K562 (cell line): ENCODE measurements around the gene PFN3. TPM values are rescaled to one million over a fixed set of nuclear protein-coding genes. Genes with fewer than 3 reads are reported as not detected.

Source experiments
- ATAC-seq: fragments of 200-7000 bp; cut with Tn5 transposase; 3 replicates; pipeline ENCODE4 v1.9.1; 2020; ENCODE audit warnings: moderate library complexity
- BruUV-seq: library from RNA; stranded (reverse); fragments of 400-500 nt; replicated peaks from 2 replicates; lab custom pipeline; 2021; lab: Mats Ljungman, UMichigan
- CTCF ChIA-PET: fragments of 300-600 bp; formaldehyde crosslinking; extraction: SDS; loops from one replicate; lab custom pipeline; 2021; ENCODE audit warnings: low intra/inter-chr PET ratio; lab: Yijun Ruan, JAX
- POLR2A ChIA-PET: fragments of 300-600, 350-650 bp; sonication (Branson Sonifier 250); formaldehyde crosslinking; extraction: SDS; loops from one replicate; lab custom pipeline; 2021; ENCODE audit warnings: antibody characterized with exemption, inconsistent platforms; lab: Yijun Ruan, JAX
- DNase-seq, 4 experiments: peaks; one replicate each; pipeline versions ENCODE4 v3.0.0 to v3.0.0-alpha.2; 2011 to 2018; ENCODE audit warnings: low spot score in 3 of 4, mixed read lengths in 3 of 4; ENCODE audit errors: extremely low read depth in 1 of 4
- FAIRE-seq: peaks from 2 replicates; lab custom pipeline; 2011; peaks lifted over from hg19 to GRCh38; lab: Jason Lieb, UNC
- H2AFZ ChIP-seq: 2 replicates; pipeline ENCODE4 v1.6.0; 2011; ENCODE audit warnings: low read depth, low read length, control low read depth, inconsistent platforms
- H3K27ac ChIP-seq: fragments of 200-600 bp; 3 replicates; pipeline ENCODE4 v1.8.0; 2011; ENCODE audit warnings: low read depth, mild to moderate bottlenecking, control low read depth, inconsistent platforms, low read length, moderate library complexity, mixed read lengths; ENCODE audit errors: extremely low read depth
- H3K27me3 ChIP-seq, 2 experiments: fragments of 300-600 bp in 1 of 2; 2 replicates in 1 of 2; 3 replicates in 1 of 2; pipeline versions ENCODE4 v1.6.0 to v1.8.0; 2011; ENCODE audit warnings: inconsistent platforms in 2 of 2, low read length in 2 of 2, mild to moderate bottlenecking in 1 of 2, mixed read lengths in 1 of 2, moderate library complexity in 1 of 2; ENCODE audit not compliant: control insufficient read depth in 2 of 2, insufficient read depth in 2 of 2
- H3K36me3 ChIP-seq: fragments of 300-600 bp; 3 replicates; pipeline ENCODE4 v1.8.0; 2011; ENCODE audit warnings: mild to moderate bottlenecking, low read length, inconsistent platforms; ENCODE audit not compliant: control insufficient read depth, insufficient read depth
- H3K4me1 ChIP-seq, 2 experiments: fragments of 200-600 bp in 1 of 2; replicated peaks in 1 of 2; 2 replicates in 1 of 2; 3 replicates in 1 of 2; pipeline versions ENCODE4 v1.5.1 to v1.8.0; 2011; ENCODE audit warnings: inconsistent platforms in 2 of 2, low read length in 2 of 2, mild to moderate bottlenecking in 1 of 2, mixed read lengths in 1 of 2, moderate library complexity in 1 of 2; ENCODE audit not compliant: control insufficient read depth in 2 of 2, insufficient read depth in 2 of 2
- H3K4me2 ChIP-seq: 2 replicates; pipeline ENCODE4 v1.6.1; 2011; ENCODE audit warnings: low read length, control low read depth, inconsistent platforms, mixed read lengths; ENCODE audit not compliant: insufficient read depth
- H3K4me3 ChIP-seq: fragments of 200-600 bp; sonication (generic), shearing (Covaris generic); 2 replicates; pipeline ENCODE4 v1.5.1; 2016; ENCODE audit warnings: control low read depth, inconsistent platforms
- H3K79me2 ChIP-seq: fragments of 200-600 bp; 3 replicates; pipeline ENCODE4 v1.8.0; 2011; ENCODE audit warnings: low read length, inconsistent platforms; ENCODE audit not compliant: control insufficient read depth, insufficient read depth
- H3K9ac ChIP-seq, 2 experiments: 2 replicates each; pipeline versions ENCODE4 v1.6.0 to v1.6.1; 2011; ENCODE audit warnings: low read depth in 2 of 2, low read length in 2 of 2, control low read depth in 1 of 2, inconsistent platforms in 1 of 2, mild to moderate bottlenecking in 1 of 2, mixed read lengths in 1 of 2; ENCODE audit not compliant: insufficient read depth in 1 of 2
- H3K9me1 ChIP-seq: one replicate; pipeline ENCODE4 v1.6.0; 2011; ENCODE audit warnings: inconsistent platforms, mild to moderate bottlenecking, low read length, moderate library complexity; ENCODE audit not compliant: control insufficient read depth, insufficient read depth
- H3K9me3 ChIP-seq: replicated peaks from 2 replicates; pipeline ENCODE4 v1.5.1; 2011; ENCODE audit warnings: low read depth, low read length, inconsistent platforms; ENCODE audit not compliant: control insufficient read depth, insufficient read depth
- H4K20me1 ChIP-seq: replicated peaks from 2 replicates; pipeline ENCODE4 v1.6.1; 2011; ENCODE audit warnings: low read length, inconsistent platforms, mixed read lengths; ENCODE audit not compliant: control insufficient read depth, insufficient read depth
- CCAR2 ChIP-seq: fragments of 200-400 bp; formaldehyde crosslinking; IDR thresholded peaks from 2 replicates; pipeline ENCODE4 v1.6.1; 2017; ENCODE audit warnings: mild to moderate bottlenecking, low read depth, low read length
- CXXC5 ChIP-seq: fragments of 250-450 bp; sonication (Bioruptor Pico); IDR thresholded peaks from 2 replicates; pipeline ENCODE4 v1.8.0; 2022; ENCODE audit warnings: inconsistent platforms, mild to moderate bottlenecking, moderate library complexity
- FOXK1 ChIP-seq: sonication (generic); formaldehyde crosslinking; IDR thresholded peaks from 2 replicates; pipeline ENCODE4 v1.8.0; 2022; ENCODE audit warnings: missing genetic modification reagents, mild to moderate bottlenecking, borderline replicate concordance
- GTF2E2 ChIP-seq: fragments of 200-800 bp; sonication (Bioruptor generic); IDR thresholded peaks from 2 replicates; pipeline ENCODE4 v1.6.1; 2016; ENCODE audit warnings: missing genetic modification characterization, missing compliant biosample characterization
- HOXB6 ChIP-seq: fragments of 250-450 bp; sonication (Bioruptor Pico); IDR thresholded peaks from 2 replicates; pipeline ENCODE4 v1.5.1; 2022; ENCODE audit warnings: mild to moderate bottlenecking, borderline replicate concordance
- KDM2B ChIP-seq: fragments of 250-450 bp; sonication (Bioruptor Pico); IDR thresholded peaks from 2 replicates; pipeline ENCODE4 v1.8.0; 2021; ENCODE audit warnings: mild to moderate bottlenecking, moderate library complexity
- RAD21 ChIP-seq, 2 experiments: fragments of 250-450 bp in 1 of 2; fragments of 450-650 bp in 1 of 2; sonication (Bioruptor Pico) in 1 of 2; formaldehyde crosslinking in 1 of 2; IDR thresholded peaks in 1 of 2; conservative IDR thresholded peaks in 1 of 2; 2 replicates each; pipeline versions ENCODE4 v1.4.0 to v1.8.0; 2020 to 2022; ENCODE audit warnings: mild to moderate bottlenecking in 2 of 2, moderate library complexity in 1 of 2
- ZNF263 ChIP-seq: sonication (generic); formaldehyde crosslinking; IDR thresholded peaks from 2 replicates; pipeline ENCODE4 v1.8.0; 2022; ENCODE audit warnings: mild to moderate bottlenecking, missing genetic modification reagents, borderline replicate concordance
- WGBS: fragments of 100-300 bp; shearing (Covaris generic); methylation state at CpG from one replicate; pipeline ENCODE4 v1.1.6; 2016; ENCODE audit warnings: low coverage, mixed read lengths; ENCODE audit not compliant: insufficient coverage; ENCODE audit errors: missing lambda C conversion rate; 5-methylcytosine and 5-hydroxymethylcytosine counted together
- in situ Hi-C: fragments of 300-500 bp; cut with MboI; formaldehyde crosslinking; loops from 4 replicates; pipeline ENCODE4 v1.15.0; 2018; ENCODE audit warnings: inconsistent platforms, mixed read lengths
- intact Hi-C: fragments of 100-400 bp; cut with micrococcal nuclease; formaldehyde crosslinking; loops from 2 replicates; pipeline ENCODE4 v1.14.2; 2022
- polyA plus RNA-seq, 8 experiments: library from polyadenylated mRNA; depleted of rRNA in 4 of 8; stranded (reverse) in 5 of 8; unstranded in 3 of 8; fragments of >200 nt; fragmentation: Nextera tagmentation in 2 of 8; fragmentation: Illumina TruSeq in 1 of 8; extraction: Ambion mirVana in 2 of 8; extraction: Trizol in 1 of 8; gene quantifications; 2 replicates each; pipeline versions ENCODE4 v1.2.1 to v1.2.3, GENCODE V29; 2011 to 2014; ENCODE audit warnings: inconsistent platforms in 1 of 8, missing spikeins in 1 of 8
- total RNA-seq, 7 experiments: library from RNA; depleted of rRNA in 6 of 7; stranded (reverse); fragments of >200 nt in 6 of 7; fragmentation: Illumina TruSeq in 2 of 7; extraction: Trizol in 2 of 7; gene quantifications; 2 replicates each; pipeline versions ENCODE4 v1.2.1 to v1.2.3, GENCODE V29; 2011 to 2021; ENCODE audit warnings: low replicate concordance in 1 of 7
- TF ChIP-seq, protein P1 (sequence below): fragments of 450-650 bp; IDR thresholded peaks from 2 replicates; pipeline ENCODE4 v1.6.1; 2018; ENCODE audit not compliant: partially characterized antibody

Gene PFN3
- total and polyA plus RNA-seq, 9 of the 15 experiments (the other 6 are each of a cell fraction or from before 2014, with no cell fraction given), result not detected

DNA sequence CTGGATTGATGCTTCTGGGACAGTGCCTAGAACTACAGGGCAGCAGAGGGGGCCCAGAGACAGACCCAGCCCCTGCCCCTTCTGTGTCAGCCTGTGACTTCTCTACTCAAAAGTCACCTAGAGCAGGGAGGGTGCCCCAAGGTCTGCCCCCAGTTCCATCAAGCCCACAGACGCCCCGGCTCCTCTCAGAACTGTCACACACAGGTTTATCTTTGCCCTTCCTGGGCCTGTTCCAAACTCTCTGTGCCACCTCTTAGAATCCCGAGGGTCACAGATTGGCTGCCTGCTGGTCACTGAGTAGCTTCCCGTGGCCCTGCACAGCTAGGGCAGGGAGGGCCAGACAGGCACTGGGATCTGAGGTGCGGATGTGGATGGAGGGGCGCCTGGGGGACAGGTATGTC is 41.0 kb downstream of the PFN3 start (continued):
- TF ChIP-seq KDM2B (CRISPR knock-in tag) (no peak), GTF2E2 (tag) (no peak), CCAR2 (no peak), RAD21 (CRISPR knock-in tag; conservative IDR thresholded peaks at IDR 0.05 in 1 of 2, IDR thresholded peaks at IDR 0.05 in 1 of 2) (no peak), CXXC5 (CRISPR knock-in tag) (no peak)

DNA sequence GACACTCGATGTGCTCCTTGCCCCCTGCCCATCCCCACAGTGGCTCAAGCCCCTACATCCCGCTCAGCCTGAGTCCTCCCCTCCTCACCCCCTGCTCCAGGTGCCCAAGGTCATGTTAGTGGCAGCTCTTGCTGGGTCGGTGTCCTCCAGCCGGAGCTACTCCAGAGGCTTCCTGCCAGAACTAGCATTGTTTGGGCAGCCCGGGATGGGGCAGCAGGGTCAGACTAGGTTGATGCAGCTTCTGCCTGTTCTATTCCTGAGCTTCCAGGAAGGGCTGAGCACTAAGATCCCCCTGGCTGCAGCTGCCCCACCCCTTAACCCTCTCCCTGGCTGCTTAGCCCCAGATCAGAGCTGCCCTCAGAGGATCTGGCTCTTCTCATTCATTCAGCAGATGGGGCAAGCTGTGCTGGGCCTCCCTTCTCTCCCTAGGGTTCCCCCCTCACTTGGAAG is 42.1 kb downstream of the PFN3 start:
- peak overlapping the region; percentile 16; the same call in 1 of the 2 replicates for H3K4me3 ChIP-seq
- ChIA-PET CTCF (no interaction called here), POLR2A (interaction anchor here (0.7 to 0.8 kb wide), 3 partner anchors 11 to 82 kb away, joined by 3 read pairs; no protein-coding TSS in a partner anchor)
- intact Hi-C loops, result no loop called here
- no peak for FAIRE-seq
- no peaks in the 10 kb centered on the region for H3K27me3 ChIP-seq
- peak overlapping the region; percentile 92; the same call in 1 of the 2 replicates for H2AFZ ChIP-seq
- 52% methylated on average over 3 of the region's 5 CpGs for WGBS
- no peak for ATAC-seq
- H3K9me3 ChIP-seq, result 0 out of 2 replicates have a peak, but pooled peaks cover 3% of the 10 kb centered on the region
- H3K4me2 ChIP-seq, result peak overlapping the region; percentile 29; the same call in 1 of the 2 replicates
- H4K20me1 ChIP-seq, result no peaks in the 10 kb centered on the region
- H3K9me1 ChIP-seq, result no peaks in the 10 kb centered on the region
- no peak for DNase-seq
- peak overlapping the region; percentile 10 to 83; a peak in 3 of 4 replicates for H3K9ac ChIP-seq
- peak; percentile 56; the same call in 1 of the 2 replicates for TF ChIP-seq ZNF263 (CRISPR knock-in tag)
- no peak for TF ChIP-seq FOXK1 (CRISPR knock-in tag)
- TF ChIP-seq HOXB6 (CRISPR knock-in tag), result no peak
- no peak for TF ChIP-seq CXXC5 (CRISPR knock-in tag)
- TF ChIP-seq, protein P1, sequence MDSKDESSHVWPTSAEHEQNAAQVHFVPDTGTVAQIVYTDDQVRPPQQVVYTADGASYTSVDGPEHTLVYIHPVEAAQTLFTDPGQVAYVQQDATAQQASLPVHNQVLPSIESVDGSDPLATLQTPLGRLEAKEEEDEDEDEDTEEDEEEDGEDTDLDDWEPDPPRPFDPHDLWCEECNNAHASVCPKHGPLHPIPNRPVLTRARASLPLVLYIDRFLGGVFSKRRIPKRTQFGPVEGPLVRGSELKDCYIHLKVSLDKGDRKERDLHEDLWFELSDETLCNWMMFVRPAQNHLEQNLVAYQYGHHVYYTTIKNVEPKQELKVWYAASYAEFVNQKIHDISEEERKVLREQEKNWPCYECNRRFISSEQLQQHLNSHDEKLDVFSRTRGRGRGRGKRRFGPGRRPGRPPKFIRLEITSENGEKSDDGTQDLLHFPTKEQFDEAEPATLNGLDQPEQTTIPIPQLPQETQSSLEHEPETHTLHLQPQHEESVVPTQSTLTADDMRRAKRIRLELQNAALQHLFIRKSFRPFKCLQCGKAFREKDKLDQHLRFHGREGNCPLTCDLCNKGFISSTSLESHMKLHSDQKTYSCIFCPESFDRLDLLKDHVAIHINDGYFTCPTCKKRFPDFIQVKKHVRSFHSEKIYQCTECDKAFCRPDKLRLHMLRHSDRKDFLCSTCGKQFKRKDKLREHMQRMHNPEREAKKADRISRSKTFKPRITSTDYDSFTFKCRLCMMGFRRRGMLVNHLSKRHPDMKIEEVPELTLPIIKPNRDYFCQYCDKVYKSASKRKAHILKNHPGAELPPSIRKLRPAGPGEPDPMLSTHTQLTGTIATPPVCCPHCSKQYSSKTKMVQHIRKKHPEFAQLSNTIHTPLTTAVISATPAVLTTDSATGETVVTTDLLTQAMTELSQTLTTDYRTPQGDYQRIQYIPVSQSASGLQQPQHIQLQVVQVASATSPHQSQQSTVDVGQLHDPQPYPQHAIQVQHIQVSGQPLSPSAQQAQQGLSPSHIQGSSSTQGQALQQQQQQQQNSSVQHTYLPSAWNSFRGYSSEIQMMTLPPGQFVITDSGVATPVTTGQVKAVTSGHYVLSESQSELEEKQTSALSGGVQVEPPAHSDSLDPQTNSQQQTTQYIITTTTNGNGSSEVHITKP, result peak; percentile 81
- TF ChIP-seq, all 486 proteins: peak for 2
- no TSS peak for BruUV-seq
- Histone ChIP-seq H3K27ac (no peak overlapping the region), H3K36me3 (no peaks in the 10 kb centered on the region), H3K4me1 (peaks cover 9 to 41% of the 10 kb centered on the region in 2 experiments; a peak in 4 of 5 replicates), H3K79me2 (no peaks in the 10 kb centered on the region)
- in situ Hi-C loops, result no loop called here
